Panc1 (cell line): ENCODE results near the gene DUS1L. TPM values are rescaled to one million over a fixed set of nuclear protein-coding genes. Genes with fewer than 3 reads are reported as not detected.
A peak's percentile ranks its signal among the peaks of the same experiment; 100 is the strongest.

Experiments
- ATAC-seq: fragments of 200-7000 bp; cut with Tn5 transposase; 2 replicates; pipeline ENCODE4 v1.9.1; 2020; ENCODE audit warnings: mild to moderate bottlenecking, moderate library complexity
- BruUV-seq: library from RNA; stranded (reverse); fragments of 400-500 nt; replicated peaks from 2 replicates; lab custom pipeline; 2021; lab: Mats Ljungman, UMichigan
- CTCF ChIA-PET: fragments of 300-600 bp; sonication (Branson Sonifier 250); formaldehyde crosslinking; loops from one replicate; lab custom pipeline; 2022; ENCODE audit warnings: antibody characterized with exemption; lab: Charles Lee
- POLR2A ChIA-PET: fragments of 300-600 bp; sonication (Branson Sonifier 250); formaldehyde crosslinking; loops from one replicate; lab custom pipeline; 2022; ENCODE audit warnings: antibody characterized with exemption; lab: Charles Lee
- DNase-seq: peaks from one replicate; pipeline ENCODE4 v3.0.0-alpha.2; 2010; ENCODE audit warnings: low read depth, low spot score
- H3K27ac ChIP-seq: 2 replicates; pipeline ENCODE4 v1.5.1; 2011; ENCODE audit warnings: mild to moderate bottlenecking, low read length, inconsistent platforms
- H3K27me3 ChIP-seq: fragments of 200-500 bp; sonication (Bioruptor generic); 2 replicates; pipeline ENCODE4 v1.6.0; 2014; ENCODE audit warnings: low read length, inconsistent platforms; ENCODE audit not compliant: control insufficient read depth, insufficient read depth
- H3K36me3 ChIP-seq: fragments of 200-500 bp; sonication (Bioruptor generic); 2 replicates; pipeline ENCODE4 v1.5.1; 2014; ENCODE audit warnings: inconsistent platforms, mild to moderate bottlenecking, low read length, moderate library complexity; ENCODE audit not compliant: control insufficient read depth, insufficient read depth
- H3K4me1 ChIP-seq: 2 replicates; pipeline ENCODE4 v1.5.1; 2011; ENCODE audit warnings: inconsistent platforms, mild to moderate bottlenecking, low read length, moderate library complexity; ENCODE audit not compliant: control insufficient read depth, insufficient read depth
- H3K4me3 ChIP-seq, 2 experiments: 2 replicates each; pipeline ENCODE4 v1.5.1; 2011 to 2012; ENCODE audit warnings: low read depth in 2 of 2, low read length in 2 of 2, mild to moderate bottlenecking in 2 of 2, inconsistent platforms in 1 of 2, moderate library complexity in 1 of 2
- H3K9me3 ChIP-seq: fragments of 200-500 bp; sonication (Bioruptor generic); 2 replicates; pipeline ENCODE4 v1.5.1; 2014; ENCODE audit warnings: low read depth, mild to moderate bottlenecking, inconsistent platforms, low read length, moderate library complexity; ENCODE audit not compliant: control insufficient read depth, insufficient read depth
- POLR2AphosphoS5 ChIP-seq: IDR thresholded peaks from 2 replicates; pipeline ENCODE4 v1.6.1; 2012; ENCODE audit warnings: mild to moderate bottlenecking, low read depth, low read length, moderate library complexity
- SIN3A ChIP-seq: IDR thresholded peaks from 2 replicates; pipeline ENCODE4 v1.6.1; 2012; ENCODE audit warnings: low read depth, mild to moderate bottlenecking, low read length, moderate library complexity, borderline replicate concordance; ENCODE audit not compliant: insufficient read depth
- TCF7L2 ChIP-seq: IDR thresholded peaks from 2 replicates; pipeline ENCODE4 v1.6.1; 2011; ENCODE audit warnings: mild to moderate bottlenecking, low read depth, low read length, inconsistent platforms
- in situ Hi-C: cut with HindIII; loops from 2 replicates; pipeline ENCODE4 v1.10.0; 2016; ENCODE audit warnings: low sequenced_read_pairs, low pct_unique_long_range_greater_than_20kb
- intact Hi-C: fragments of 100-400 bp; cut with micrococcal nuclease; formaldehyde crosslinking; loops from one replicate; pipeline ENCODE4 v1.10.0; 2022; ENCODE audit not compliant: unreplicated experiment
- total RNA-seq: library from RNA; stranded (reverse); gene quantifications from one replicate; pipeline ENCODE4 v1.2.1, GENCODE V29; 2021; ENCODE audit not compliant: unreplicated experiment
- TF ChIP-seq, protein P1 (sequence below), 2 experiments: IDR thresholded peaks; 2 replicates each; pipeline ENCODE4 v1.6.1; 2011 to 2012; ENCODE audit warnings: low read depth in 2 of 2, control low read depth in 1 of 2, low read length in 1 of 2, mild to moderate bottlenecking in 1 of 2, moderate library complexity in 1 of 2; ENCODE audit not compliant: insufficient read depth in 1 of 2
- TF ChIP-seq, protein P2 (sequence below): fragments of 450-650 bp; IDR thresholded peaks from 2 replicates; pipeline ENCODE4 v1.5.1; 2017; ENCODE audit warnings: mild to moderate bottlenecking

The DUS1L gene
- total RNA-seq, 1 experiment from 2014 or later, result 115 TPM

DNA sequence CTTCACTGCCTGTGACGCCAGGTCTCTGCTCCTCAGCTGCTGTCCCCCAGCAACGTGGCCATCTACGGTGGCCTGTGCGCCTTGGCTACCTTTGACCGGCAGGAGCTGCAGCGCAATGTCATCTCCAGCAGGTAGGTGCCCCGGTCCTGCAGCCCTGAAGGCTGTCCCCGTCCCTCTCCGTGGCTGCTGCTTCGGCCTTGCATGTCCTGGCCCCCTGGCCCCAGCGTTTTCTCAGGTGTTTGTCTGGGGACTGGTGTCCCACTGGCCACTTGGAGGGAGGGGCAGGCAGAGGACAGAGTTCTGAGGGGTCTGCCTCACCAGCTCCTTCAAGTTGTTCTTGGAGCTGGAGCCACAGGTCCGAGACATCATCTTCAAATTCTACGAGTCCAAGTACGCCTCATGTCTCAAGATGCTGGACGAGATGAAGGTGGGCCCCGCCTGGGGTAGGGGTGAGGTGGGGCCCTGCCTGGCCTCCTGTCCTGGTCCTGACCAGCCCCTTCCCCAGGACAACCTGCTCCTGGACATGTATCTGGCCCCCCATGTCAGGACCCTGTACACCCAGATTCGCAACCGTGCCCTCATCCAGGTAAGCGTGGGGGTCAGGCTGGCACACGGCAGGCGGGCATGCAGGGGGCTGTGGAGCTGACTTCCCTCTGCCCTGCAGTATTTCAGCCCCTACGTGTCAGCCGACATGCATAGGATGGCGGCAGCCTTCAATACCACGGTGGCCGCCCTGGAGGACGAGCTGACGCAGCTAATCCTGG lies 9.5 kb downstream of the DUS1L start:
- intact Hi-C loops (no loop called here), in situ Hi-C loops (loop anchor here (10.0 kb wide), 1 partner anchor 79 kb away; no protein-coding TSS in a partner anchor)
- Histone ChIP-seq H3K36me3 (peaks cover 10% of the 10 kb centered on the region), H3K9me3 (no peaks in the 10 kb centered on the region), H3K27me3 (no peaks in the 10 kb centered on the region), H3K4me1 (peaks cover 26% of the 10 kb centered on the region), H3K27ac (no peak overlapping the region), H3K4me3 (no peak overlapping the region)
- ATAC-seq (no peak), DNase-seq (no peak)
- ChIA-PET CTCF (interaction anchor here (1.1 to 1.6 kb wide), 2 partner anchors 19 to 26 kb away, joined by 4 to 7 read pairs; partner anchors contain the start of gene DCXR), POLR2A (no interaction called here)
- BruUV-seq, result no TSS peak
- TF ChIP-seq SIN3A, result no peak
- no peak; the same call in 1 of the 2 replicates for TF ChIP-seq TCF7L2
- TF ChIP-seq, protein P1, sequence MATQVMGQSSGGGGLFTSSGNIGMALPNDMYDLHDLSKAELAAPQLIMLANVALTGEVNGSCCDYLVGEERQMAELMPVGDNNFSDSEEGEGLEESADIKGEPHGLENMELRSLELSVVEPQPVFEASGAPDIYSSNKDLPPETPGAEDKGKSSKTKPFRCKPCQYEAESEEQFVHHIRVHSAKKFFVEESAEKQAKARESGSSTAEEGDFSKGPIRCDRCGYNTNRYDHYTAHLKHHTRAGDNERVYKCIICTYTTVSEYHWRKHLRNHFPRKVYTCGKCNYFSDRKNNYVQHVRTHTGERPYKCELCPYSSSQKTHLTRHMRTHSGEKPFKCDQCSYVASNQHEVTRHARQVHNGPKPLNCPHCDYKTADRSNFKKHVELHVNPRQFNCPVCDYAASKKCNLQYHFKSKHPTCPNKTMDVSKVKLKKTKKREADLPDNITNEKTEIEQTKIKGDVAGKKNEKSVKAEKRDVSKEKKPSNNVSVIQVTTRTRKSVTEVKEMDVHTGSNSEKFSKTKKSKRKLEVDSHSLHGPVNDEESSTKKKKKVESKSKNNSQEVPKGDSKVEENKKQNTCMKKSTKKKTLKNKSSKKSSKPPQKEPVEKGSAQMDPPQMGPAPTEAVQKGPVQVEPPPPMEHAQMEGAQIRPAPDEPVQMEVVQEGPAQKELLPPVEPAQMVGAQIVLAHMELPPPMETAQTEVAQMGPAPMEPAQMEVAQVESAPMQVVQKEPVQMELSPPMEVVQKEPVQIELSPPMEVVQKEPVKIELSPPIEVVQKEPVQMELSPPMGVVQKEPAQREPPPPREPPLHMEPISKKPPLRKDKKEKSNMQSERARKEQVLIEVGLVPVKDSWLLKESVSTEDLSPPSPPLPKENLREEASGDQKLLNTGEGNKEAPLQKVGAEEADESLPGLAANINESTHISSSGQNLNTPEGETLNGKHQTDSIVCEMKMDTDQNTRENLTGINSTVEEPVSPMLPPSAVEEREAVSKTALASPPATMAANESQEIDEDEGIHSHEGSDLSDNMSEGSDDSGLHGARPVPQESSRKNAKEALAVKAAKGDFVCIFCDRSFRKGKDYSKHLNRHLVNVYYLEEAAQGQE (IDR thresholded peaks at IDR 0.05; ENCODE audit: insufficient read depth in 1 of 2, low read depth in 2 of 2, low read length in 1 of 2), result no peak
- TF ChIP-seq, protein P2, sequence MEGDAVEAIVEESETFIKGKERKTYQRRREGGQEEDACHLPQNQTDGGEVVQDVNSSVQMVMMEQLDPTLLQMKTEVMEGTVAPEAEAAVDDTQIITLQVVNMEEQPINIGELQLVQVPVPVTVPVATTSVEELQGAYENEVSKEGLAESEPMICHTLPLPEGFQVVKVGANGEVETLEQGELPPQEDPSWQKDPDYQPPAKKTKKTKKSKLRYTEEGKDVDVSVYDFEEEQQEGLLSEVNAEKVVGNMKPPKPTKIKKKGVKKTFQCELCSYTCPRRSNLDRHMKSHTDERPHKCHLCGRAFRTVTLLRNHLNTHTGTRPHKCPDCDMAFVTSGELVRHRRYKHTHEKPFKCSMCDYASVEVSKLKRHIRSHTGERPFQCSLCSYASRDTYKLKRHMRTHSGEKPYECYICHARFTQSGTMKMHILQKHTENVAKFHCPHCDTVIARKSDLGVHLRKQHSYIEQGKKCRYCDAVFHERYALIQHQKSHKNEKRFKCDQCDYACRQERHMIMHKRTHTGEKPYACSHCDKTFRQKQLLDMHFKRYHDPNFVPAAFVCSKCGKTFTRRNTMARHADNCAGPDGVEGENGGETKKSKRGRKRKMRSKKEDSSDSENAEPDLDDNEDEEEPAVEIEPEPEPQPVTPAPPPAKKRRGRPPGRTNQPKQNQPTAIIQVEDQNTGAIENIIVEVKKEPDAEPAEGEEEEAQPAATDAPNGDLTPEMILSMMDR, result no peak
- TF ChIP-seq POLR2AphosphoS5, result no peak

GRCh38 chr17:82055023-82055964 lies 10.3 kb downstream of the DUS1L start:
- ChIA-PET CTCF (no interaction called here), POLR2A (interaction anchor here (0.7 kb wide), 1 partner anchor 36 kb away, joined by 4 read pairs; no protein-coding TSS in a partner anchor)
- Histone ChIP-seq H3K9me3 (no peaks in the 10 kb centered on the region), H3K4me3 (no peak overlapping the region), H3K4me1 (peaks cover 31% of the 10 kb centered on the region), H3K27me3 (no peaks in the 10 kb centered on the region), H3K36me3 (peaks cover 9% of the 10 kb centered on the region), H3K27ac (no peak overlapping the region)
- in situ Hi-C loops, result loop anchor here (10.0 kb wide), 1 partner anchor 80 kb away; no protein-coding TSS in a partner anchor
- TF ChIP-seq, protein P2, result no peak
- peak; percentile 48; the same call in 1 of the 2 replicates for TF ChIP-seq TCF7L2
- TF ChIP-seq POLR2AphosphoS5, result peak; percentile 1; the same call in 1 of the 2 replicates
- TF ChIP-seq, protein P1 (IDR thresholded peaks at IDR 0.05; ENCODE audit: insufficient read depth in 1 of 2, low read depth in 2 of 2, low read length in 1 of 2), result 0 out of 4 replicates have a peak, but pooled peaks of 1 of the 2 experiments have one; percentile 21
- no peak for TF ChIP-seq SIN3A
- BruUV-seq, result no TSS peak
- ATAC-seq (no peak), DNase-seq (no peak)
- intact Hi-C loops, result no loop called here
